DMS 273 (cell line): ENCODE measurements around the gene TPCN2.
A peak's percentile ranks its signal among the peaks of the same experiment; 100 is the strongest.
"Not testable (repeated sequence)": the region's sequence is repeated elsewhere in the genome, so short reads cannot be mapped to it uniquely, and the experiment has no call there.

Source experiments
- DNase-seq: peaks from one replicate; lab custom pipeline; 2025; ENCODE audit not compliant: unreplicated experiment; lab: John Stamatoyannopoulos, UW

Gene TPCN2

GRCh38 chr11:69073469-69073868 lies 24.7 kb downstream of the TPCN2 start:
- DNase-seq: no peak

DNA sequence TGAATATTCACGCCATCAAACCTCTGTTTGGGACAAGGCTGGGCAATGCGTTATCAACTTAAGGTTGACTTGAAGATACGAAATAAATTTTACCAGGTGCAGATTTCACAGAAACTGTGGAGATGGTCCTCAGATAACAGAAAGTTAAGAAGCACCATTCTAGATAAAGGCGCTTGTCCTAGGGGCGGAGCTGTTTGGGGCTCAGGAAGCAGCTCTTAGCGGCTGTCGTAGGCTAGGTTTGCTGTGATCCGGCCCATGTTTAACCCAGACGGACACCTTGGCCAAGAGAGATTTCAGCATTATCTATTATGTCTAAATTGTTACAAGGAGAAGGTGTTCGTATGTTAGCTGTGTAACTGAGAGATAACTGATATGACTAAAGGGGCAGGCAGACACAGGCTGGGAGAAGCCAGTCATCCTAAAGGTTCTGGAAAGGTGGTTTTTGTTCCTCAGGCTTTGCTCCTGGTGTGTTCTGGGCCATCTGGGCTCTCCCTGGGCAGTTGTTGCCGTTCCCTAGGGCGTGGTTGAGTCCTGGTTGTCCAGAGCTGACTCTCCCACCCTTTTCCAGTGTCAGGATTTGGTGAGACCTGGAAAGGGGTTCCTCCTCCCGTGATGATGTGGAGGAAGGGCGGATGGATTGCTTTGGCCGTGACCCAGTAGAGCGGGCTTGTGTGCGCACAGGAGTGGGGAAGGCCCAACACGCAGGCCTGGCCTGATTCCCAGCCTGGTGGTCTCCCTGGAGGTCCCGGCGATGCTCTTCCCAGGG lies 25.8 kb downstream of the TPCN2 start:
- DNase-seq: no peak

- no peak for DNase-seq
Measured at GRCh38 chr11:69075421-69076128, 26.8 kb downstream of the TPCN2 start.

DNA sequence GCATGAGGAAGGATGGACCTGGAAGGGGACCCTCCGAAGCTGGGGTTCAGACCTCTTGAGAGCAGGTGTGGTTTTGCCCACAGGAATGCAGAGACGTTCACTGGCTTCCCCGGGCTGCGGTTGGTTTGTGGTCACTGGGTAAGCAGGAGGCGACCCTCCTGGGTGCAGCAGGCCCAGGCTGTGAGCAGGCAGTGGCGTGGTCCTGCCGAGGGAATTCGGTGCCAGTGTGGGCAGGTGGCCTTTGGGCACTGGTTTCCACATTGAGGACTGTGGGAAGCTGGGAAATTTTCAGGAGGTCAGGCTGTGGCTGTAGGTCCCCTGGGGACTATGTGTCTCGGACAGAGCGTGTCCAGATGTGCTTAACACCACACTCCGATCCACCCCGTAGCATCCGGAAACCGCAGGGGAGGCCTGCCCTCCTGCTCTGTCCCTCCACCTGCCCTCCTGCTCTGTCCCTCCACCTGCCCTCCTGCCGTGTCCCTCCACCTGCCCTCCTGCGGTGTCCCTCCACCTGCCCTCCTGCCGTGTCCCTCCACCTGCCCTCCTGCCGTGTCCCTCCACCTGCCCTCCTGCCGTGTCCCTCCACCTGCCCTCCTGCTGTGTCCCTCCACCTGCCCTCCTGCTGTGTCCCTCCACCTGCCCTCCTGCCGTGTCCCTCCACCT lies 27.5 kb downstream of the TPCN2 start:
- DNase-seq: no peak

- not testable (repeated sequence) for DNase-seq
Measured at GRCh38 chr11:69076977-69077376, 28.2 kb downstream of the TPCN2 start.

GRCh38 chr11:69078508-69078907 lies 29.8 kb downstream of the TPCN2 start:
- DNase-seq: no peak

GRCh38 chr11:69078930-69079605 lies 30.3 kb downstream of the TPCN2 start:
- no peak for DNase-seq

DNA sequence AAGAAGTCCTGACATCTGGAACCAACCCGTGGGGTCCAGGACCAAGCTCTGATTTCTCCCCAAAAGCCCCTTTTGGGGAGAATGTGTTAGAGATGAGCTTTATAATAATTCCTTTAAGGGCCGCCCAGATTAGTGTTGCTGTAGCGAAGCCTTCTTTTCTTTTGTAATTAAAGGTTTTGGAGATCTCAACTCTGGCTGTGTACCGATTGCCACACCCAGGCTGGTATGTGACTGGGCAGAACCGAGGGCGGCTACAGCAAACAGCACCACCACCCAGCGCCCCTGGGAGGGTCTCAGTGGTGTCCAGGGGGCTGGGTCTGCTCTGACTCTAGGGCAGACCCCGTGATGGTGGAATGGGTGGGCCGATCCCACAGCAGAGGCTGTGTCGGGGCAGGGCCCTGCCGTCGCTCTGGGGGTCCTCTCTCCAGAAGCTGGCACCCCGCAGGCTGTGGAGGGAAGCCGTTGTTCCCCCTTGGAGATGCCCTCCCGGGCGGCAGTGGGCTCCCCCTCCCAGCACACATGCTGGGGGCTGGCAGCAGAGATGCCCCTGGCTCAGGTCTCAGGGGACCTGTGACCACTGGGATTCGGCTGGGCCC lies 31.0 kb downstream of the TPCN2 start:
- no peak for DNase-seq

GRCh38 chr11:69080257-69080995 lies 31.7 kb downstream of the TPCN2 start:
- no peak for DNase-seq

DNA sequence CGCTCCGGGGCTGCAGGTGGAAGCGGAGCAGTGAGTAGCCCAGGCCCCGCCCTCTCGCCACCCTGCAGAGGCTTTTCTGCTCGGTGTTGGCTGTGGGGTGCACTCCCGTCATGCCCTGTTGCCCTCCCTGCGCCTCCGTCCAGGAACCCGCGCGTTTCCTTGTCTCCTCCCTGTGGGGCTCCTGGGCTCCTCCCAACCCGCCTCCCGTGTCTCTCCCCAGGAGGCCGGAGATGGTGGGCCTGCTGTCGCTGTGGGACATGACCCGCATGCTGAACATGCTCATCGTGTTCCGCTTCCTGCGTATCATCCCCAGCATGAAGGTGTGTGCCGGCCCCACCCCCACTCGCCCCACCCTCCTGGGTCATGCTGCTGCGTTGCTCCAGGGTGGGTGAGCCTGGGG lies 32.4 kb downstream of the TPCN2 start:
- DNase-seq: no peak

DNA sequence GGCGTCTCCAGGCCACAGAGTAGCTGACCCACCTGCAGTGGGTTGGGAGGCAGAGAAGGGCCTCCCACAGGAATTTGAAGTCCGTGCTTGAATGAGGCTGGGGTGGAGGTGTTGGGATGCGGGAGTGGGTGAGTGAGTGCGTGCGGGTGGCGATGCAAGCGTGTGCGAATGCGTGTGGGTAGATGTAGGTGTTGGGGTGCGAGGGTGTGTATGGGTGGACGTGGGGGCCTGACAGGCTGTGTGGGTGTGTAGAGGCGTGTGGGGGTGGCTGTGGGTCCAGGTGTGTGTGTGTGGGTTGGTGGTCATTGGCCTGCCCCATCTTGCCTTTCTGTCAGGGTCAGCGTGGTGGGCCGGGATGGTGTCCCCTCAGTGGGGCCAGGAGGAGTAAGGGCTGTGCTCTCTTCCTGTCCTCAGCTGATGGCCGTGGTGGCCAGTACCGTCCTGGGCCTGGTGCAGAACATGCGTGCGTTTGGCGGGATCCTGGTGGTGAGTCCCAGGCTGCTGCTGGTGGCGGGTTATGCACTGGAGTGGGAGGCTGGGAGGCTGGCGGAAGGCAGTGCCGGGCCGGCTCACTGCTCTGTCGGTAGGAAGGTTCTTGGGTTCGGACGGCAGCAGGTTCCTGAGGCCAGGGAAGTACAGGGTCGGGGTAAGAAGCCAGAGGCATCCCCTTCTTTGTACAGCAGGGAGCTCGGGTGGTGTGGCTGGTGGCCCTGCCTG lies 35.0 kb downstream of the TPCN2 start:
- no peak for DNase-seq

- DNase-seq: no peak
Measured at GRCh38 chr11:69084371-69084770, 35.6 kb downstream of the TPCN2 start.

GRCh38 chr11:69085490-69086095 lies 36.9 kb downstream of the TPCN2 start:
- no peak for DNase-seq

- DNase-seq: no peak
Measured at GRCh38 chr11:69086152-69087132, 37.7 kb downstream of the TPCN2 start.

GRCh38 chr11:69087133-69087524 lies 38.4 kb downstream of the TPCN2 start:
- no peak for DNase-seq

DNA sequence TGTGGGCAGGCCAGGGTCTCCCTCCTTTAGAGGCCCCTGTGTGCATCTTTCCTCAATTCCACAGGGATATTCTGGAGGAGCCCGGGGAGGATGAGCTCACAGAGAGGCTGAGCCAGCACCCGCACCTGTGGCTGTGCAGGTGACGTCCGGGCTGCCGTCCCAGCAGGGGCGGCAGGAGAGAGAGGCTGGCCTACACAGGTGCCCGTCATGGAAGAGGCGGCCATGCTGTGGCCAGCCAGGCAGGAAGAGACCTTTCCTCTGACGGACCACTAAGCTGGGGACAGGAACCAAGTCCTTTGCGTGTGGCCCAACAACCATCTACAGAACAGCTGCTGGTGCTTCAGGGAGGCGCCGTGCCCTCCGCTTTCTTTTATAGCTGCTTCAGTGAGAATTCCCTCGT lies 39.1 kb downstream of the TPCN2 start:
- no peak for DNase-seq

- DNase-seq: peak; percentile 80
Measured at GRCh38 chr11:69088676-69089146, 40.0 kb downstream of the TPCN2 start.

GRCh38 chr11:69089258-69089657 lies 40.5 kb downstream of the TPCN2 start:
- no peak for DNase-seq
